OCI-LY3 (cell line): ENCODE results near the gene CYTH1.
A peak's percentile ranks its signal among the peaks of the same experiment; 100 is the strongest.

Source experiments
- H2AFZ ChIP-seq: fragments of 200-600, 300-600 bp; shearing (Covaris generic); 2 replicates; pipeline ENCODE4 v1.6.0; 2014; ENCODE audit warnings: antibody characterized with exemption, low read depth, low read length
- H3K27ac ChIP-seq: fragments of 200-600, 300-600 bp; sonication (generic); 2 replicates; pipeline ENCODE4 v1.5.1; 2014; ENCODE audit warnings: mild to moderate bottlenecking, low read length, moderate library complexity, mixed read lengths
- H3K27me3 ChIP-seq: fragments of 200-600, 300-600 bp; sonication (generic); 2 replicates; pipeline ENCODE4 v1.6.1; 2014; ENCODE audit warnings: low read depth, low read length, mixed read lengths
- H3K36me3 ChIP-seq: fragments of 200-600, 300-600 bp; sonication (generic); replicated peaks from 2 replicates; pipeline ENCODE3; 2014; ENCODE audit warnings: low read depth, low read length, mixed read lengths
- H3K4me1 ChIP-seq: fragments of 300-600, 200-600 bp; sonication (generic); 2 replicates; pipeline ENCODE4 v1.6.1; 2014; ENCODE audit warnings: low read length, mixed read lengths
- H3K4me2 ChIP-seq: fragments of 200-600, 300-600 bp; sonication (generic); 2 replicates; pipeline ENCODE4 v1.6.1; 2014; ENCODE audit warnings: low read length, mixed read lengths
- H3K4me3 ChIP-seq: fragments of 300-600, 200-600 bp; sonication (generic); 2 replicates; pipeline ENCODE4 v1.5.1; 2014; ENCODE audit warnings: antibody characterized with exemption, mild to moderate bottlenecking, low read length, moderate library complexity
- H3K79me2 ChIP-seq: fragments of 300-600, 200-600 bp; shearing (Covaris generic); 2 replicates; pipeline ENCODE4 v1.6.1; 2014; ENCODE audit warnings: mild to moderate bottlenecking, low read length, mixed read lengths
- H3K9ac ChIP-seq: fragments of 300-600, 200-600 bp; shearing (Covaris generic); 2 replicates; pipeline ENCODE4 v1.6.0; 2014; ENCODE audit warnings: mild to moderate bottlenecking, low read length, moderate library complexity
- H3K9me3 ChIP-seq: fragments of 200-600, 300-600 bp; shearing (Covaris generic); 2 replicates; pipeline ENCODE4 v1.6.1; 2014; ENCODE audit warnings: low read length, mixed read lengths; ENCODE audit not compliant: insufficient read depth
- H4K20me1 ChIP-seq: fragments of 200-600, 300-600 bp; sonication (generic); 2 replicates; pipeline ENCODE4 v1.6.1; 2016; ENCODE audit warnings: low read length, mixed read lengths; ENCODE audit not compliant: insufficient read depth
- CTCF ChIP-seq: fragments of 200-600, 300-600 bp; sonication (generic); IDR thresholded peaks from 2 replicates; pipeline ENCODE4 v1.5.1; 2014; ENCODE audit warnings: antibody characterized with exemption, low read length, low read depth
- EZH2phosphoT487 ChIP-seq: fragments of 200-600 bp; shearing (Covaris generic); IDR thresholded peaks from 2 replicates; pipeline ENCODE4 v1.6.1; 2018; ENCODE audit warnings: antibody characterized with exemption, mixed run types, low read depth

Gene CYTH1

GRCh38 chr17:78727057-78727456 lies 55.0 kb downstream of the CYTH1 start:
- Histone ChIP-seq H3K9ac (no peak overlapping the region), H3K79me2 (peaks cover 99% of the 10 kb centered on the region), H3K27ac (no peak overlapping the region), H3K36me3 (peaks cover 10% of the 10 kb centered on the region), H3K4me3 (no peak overlapping the region), H3K4me1 (peaks cover 57% of the 10 kb centered on the region), H3K27me3 (no peaks in the 10 kb centered on the region), H2AFZ (no peak overlapping the region), H4K20me1 (peaks cover 88% of the 10 kb centered on the region), H3K4me2 (no peak overlapping the region), H3K9me3 (no peaks in the 10 kb centered on the region)
- TF ChIP-seq EZH2phosphoT487: no peak
- TF ChIP-seq CTCF: no peak

- Histone ChIP-seq H3K27me3 (no peaks in the 10 kb centered on the region), H3K9me3 (no peaks in the 10 kb centered on the region), H3K4me2 (no peak overlapping the region), H3K9ac (no peak overlapping the region), H3K4me1 (peaks cover 63% of the 10 kb centered on the region), H2AFZ (no peak overlapping the region), H3K36me3 (peaks cover 10% of the 10 kb centered on the region), H3K4me3 (no peak overlapping the region), H3K79me2 (peaks cover 99% of the 10 kb centered on the region), H3K27ac (no peak overlapping the region), H4K20me1 (peaks cover 89% of the 10 kb centered on the region)
- no peak for TF ChIP-seq EZH2phosphoT487
- no peak for TF ChIP-seq CTCF
Observed at GRCh38 chr17:78726513-78726912, 55.6 kb downstream of the CYTH1 start.

GRCh38 chr17:78725448-78726021 lies 56.5 kb downstream of the CYTH1 start:
- no peak for TF ChIP-seq EZH2phosphoT487
- no peak for TF ChIP-seq CTCF
- H3K9me3 ChIP-seq: no peaks in the 10 kb centered on the region
- H3K27me3 ChIP-seq: no peaks in the 10 kb centered on the region
- H3K79me2 ChIP-seq: peaks cover 100% of the 10 kb centered on the region
- peaks cover 61% of the 10 kb centered on the region for H3K4me1 ChIP-seq
- peak overlapping the region; percentile 37 for H3K4me2 ChIP-seq
- peaks cover 10% of the 10 kb centered on the region for H3K36me3 ChIP-seq
- H3K4me3 ChIP-seq: no peak overlapping the region
- peaks cover 92% of the 10 kb centered on the region for H4K20me1 ChIP-seq
- no peak overlapping the region for H3K9ac ChIP-seq
- H3K27ac ChIP-seq: 0 out of 2 replicates have a peak overlapping the region, but pooled peaks have one; percentile 8
- no peak overlapping the region for H2AFZ ChIP-seq

- Histone ChIP-seq H3K79me2 (peaks cover 100% of the 10 kb centered on the region), H3K9me3 (no peaks in the 10 kb centered on the region), H2AFZ (no peak overlapping the region), H3K4me3 (no peak overlapping the region), H3K27me3 (no peaks in the 10 kb centered on the region), H3K27ac (no peak overlapping the region), H3K36me3 (peaks cover 10% of the 10 kb centered on the region), H3K4me1 (peaks cover 63% of the 10 kb centered on the region), H4K20me1 (peaks cover 95% of the 10 kb centered on the region), H3K9ac (no peak overlapping the region), H3K4me2 (no peak overlapping the region; the same call in 1 of the 2 replicates)
- TF ChIP-seq EZH2phosphoT487 (no peak), CTCF (no peak)
Observed at GRCh38 chr17:78724999-78725398, 57.1 kb downstream of the CYTH1 start.
